DMS53 (cell line): ENCODE results near the gene FAM131B.

ENCODE experiments used
- DNase-seq: peaks from one replicate; lab custom pipeline; 2025; lab: John Stamatoyannopoulos, UW

FAM131B gene

DNA sequence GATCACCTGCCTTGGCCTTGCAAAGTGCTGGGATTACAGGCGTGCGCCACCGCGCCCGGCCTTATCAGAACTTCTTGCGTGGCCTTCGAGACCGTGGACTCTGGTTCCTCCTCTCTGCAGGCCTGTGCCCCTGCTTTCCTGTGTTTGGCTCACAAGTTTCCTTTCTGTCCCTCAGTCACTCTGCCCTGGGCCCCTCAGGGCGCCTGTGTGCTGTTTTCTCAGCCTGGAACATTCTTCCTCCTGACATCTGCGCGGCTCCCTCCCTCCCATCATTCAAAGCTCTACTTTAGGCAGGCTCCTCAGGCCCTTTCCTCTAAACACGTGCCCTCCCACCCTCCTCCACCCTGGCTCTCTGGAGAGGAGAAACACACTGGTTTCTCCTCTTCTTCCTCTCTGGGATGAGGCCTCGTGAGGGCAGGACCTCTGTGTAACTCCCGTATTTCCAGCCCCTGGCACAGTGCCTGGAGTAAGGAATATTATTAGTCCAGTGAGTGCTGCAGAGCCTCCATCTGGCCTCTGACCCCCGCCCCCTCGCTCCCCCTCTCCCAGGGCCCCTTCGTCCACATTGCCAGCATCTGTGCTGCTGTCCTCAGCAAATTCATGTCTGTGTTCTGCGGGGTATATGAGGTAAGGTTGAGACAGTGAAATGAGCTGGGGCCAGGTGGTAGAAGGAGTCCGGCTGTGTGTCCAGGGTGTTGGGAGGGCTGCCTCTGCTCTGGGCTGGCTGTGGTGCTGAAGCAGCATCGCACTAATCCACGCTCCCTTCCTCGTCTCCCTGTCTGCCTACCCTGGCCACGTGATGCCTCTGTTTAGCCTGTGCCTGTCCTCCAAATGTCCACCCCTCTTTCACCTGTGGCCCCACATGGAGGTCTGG is 39.5 kb downstream of the FAM131B start:
- no peak for DNase-seq

DNA sequence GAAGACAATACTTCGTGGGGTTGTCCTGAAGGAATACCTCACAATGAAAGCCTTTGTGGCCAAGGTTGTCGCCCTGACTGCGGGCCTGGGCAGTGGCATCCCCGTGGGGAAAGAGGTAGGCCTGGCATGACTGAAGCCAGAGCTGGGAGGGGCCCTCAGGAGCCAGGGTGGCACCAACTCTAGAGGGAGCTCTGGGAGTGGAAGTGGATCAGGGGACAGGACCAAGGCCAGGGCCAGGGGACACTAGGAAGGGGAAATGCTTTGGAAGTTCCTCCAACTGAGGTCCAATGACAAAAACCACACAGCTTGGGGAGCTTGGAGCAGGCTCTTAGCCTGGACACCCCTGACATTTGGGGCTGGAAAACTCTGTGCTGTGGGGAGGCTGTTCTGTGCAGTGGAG is 40.8 kb downstream of the FAM131B start:
- DNase-seq: peak; percentile 49

DNA sequence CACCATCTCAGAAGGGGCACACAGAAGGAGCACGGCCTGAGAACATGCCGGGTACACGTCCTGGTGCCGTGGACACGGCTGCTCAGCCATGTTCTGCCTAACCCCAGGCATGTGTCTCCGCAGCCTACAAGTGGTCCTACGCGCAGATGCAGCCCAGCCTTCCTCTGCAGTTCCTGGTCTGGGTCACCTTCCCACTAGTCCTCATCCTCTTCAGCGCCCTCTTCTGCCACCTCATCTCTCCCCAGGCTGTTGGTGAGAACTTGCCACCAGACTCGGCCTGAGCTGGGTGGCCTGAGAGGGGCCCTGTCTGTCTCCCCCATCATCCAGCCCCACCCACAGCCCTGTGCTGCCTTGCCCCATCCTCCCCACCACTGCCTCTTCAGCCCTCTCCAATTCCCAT is 41.3 kb downstream of the FAM131B start:
- no peak for DNase-seq

DNA sequence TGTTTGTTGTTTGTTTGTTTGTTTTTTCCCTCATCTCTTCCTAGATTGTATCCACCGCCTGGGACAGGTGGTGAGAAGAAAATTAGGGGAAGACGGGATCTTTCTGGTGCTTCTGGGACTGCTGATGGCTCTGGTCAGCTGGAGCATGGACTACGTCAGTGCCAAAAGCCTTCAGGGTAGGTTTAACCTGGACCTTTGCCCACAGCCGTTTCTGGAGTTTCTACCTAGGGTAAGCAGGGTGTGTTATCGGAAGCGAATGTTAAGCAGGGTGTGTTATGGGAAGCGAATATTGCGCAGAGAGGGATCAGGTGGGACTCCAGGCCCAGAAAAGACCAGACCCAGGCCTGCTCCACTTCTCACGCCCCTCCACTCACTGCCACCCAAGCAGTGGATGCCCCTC is 41.9 kb downstream of the FAM131B start:
- DNase-seq: no peak

DNA sequence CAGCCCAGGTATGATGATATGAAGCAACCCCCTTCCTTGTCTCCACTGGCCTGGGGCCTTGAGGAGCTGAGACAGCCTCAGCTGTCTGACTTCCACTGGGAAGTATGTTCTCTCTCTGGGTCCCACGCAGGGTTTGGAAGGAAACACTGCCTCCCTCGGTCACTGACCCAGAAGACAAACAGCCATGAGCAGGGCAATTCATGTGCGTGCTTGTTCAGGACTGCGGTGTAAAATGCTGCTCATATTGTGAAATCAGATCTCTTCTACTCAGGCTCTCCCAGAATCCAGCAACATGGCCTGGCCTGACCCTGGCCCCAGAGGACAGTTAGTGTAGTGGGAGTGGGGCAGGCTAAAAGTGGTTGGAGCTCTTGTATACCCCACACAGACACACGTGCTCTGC is 43.9 kb downstream of the FAM131B start:
- DNase-seq: no peak

DNA sequence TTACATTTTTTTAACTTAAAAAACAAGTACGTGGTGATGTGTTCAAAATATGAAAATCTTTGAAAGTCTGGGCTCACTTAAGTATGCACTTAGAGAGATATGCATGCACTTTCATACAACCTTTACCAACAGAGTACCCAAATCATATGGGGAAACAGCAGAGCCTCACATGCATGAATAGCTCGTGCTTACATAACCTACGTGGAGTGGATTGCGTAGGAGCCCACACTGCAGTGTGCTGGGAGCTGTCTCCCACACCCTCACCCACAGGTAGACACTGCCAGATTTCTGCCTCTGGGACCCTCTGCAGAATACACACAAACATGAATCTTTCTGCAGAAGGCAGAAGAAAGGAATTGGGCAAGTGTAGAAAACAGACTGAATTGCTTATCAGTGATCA is 46.0 kb downstream of the FAM131B start:
- DNase-seq: no peak

DNA sequence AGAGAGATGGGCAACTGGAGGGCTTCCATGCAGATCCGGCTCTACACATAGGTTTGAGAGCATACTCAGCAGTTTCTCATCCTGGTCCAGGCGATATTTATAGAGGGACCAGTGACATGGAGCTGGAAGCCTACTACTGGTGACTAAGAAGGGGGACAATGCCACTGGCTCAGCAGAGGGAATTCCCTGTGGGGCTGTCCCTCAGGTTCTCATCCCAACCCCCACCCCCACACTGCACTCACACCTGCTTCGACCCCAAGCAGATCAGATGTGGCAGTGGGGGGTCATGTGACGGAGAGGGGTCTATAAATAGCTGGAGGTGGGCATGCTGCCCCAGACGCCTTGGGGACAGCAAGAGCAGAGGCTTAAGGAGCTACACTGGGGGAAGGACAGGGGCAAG is 46.7 kb downstream of the FAM131B start, which contains the start of gene CLCN1:
CLCN1 (plus strand) TSS at position 336 of the 400 bp plus-strand sequence. CDS start 102 bp downstream, outside the sequence.
- DNase-seq: no peak

DNA sequence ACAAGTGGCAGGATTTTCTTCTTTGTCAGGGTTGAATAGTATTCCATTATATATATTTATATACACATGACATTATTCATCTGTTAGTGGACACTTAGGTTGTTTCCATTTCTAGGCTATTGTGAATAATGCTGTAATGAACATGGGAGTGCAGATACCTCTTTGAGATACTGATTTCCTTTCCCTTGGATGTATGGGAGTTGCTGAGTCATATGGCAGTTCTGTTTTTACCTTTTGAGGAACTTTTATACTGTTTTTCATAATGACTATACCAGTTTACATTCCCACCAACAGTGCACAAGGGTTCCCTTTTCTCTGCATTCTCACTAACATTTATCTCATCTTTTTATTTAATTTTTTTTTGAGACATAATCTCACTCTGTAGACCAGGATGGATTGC is 48.4 kb downstream of the FAM131B start:
- no peak for DNase-seq

DNA sequence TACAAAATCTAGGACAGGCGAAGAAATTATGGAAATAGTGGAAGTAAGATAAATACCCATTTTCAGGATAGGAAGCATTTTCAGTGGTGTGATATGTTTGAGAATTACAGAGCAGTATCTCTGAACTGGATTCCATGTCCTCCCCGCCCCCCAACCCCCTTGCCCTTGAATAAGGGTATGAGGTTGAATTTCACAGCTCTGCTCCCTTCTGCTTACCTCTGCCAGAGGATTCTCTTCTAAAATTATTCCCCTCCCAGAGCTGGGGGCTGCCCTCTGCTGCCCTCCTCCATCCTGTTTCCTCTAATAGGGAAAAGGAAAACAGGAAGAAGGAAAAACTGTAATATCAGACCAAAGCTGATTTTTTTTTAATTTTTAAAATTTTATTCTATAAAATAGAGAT is 53.9 kb downstream of the FAM131B start:
- no peak for DNase-seq

DNA sequence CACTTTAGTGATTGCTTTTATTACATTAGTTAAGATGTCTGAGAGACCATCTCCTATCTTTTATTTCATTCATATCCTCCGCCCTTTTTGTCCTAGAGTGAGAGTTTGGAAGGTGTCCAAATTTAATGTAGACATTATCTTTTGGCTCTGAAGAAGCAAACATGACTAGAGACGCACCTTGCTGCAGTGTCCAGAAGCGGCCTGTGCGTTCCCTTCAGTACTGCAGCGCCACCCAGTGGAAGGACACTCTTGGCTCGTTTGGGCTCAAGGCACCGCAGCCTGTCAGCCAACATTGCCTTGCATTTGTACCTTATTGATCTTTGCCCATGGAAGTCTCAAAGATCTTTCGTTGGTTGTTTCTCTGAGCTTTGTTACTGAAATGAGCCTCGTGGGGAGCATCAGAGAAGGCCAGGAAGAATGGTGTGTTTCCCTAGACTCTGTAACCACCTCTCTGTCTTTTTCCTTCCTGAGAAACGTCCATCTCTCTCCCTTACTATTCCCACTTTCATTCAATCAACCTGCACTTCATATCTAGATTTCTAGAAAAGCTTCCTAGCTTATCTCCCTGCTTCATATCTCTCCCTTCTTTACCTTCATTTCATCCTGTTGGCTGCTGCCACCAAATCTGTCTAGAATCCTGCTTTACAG is 57.0 kb downstream of the FAM131B start:
- DNase-seq: peak; percentile 91

DNA sequence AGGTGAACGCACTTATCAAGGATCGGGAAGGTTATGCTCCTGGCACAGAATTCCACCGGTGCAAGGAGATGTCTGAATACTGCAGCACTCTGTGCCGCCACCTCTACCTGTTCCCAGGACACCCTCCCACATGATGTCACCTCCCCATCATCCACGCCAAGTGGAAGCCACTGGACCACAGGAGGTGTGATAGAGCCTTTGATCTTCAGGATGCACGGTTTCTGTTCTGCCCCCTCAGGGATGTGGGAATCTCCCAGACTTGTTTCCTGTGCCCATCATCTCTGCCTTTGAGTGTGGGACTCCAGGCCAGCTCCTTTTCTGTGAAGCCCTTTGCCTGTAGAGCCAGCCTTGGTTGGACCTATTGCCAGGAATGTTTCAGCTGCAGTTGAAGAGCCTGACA is 57.6 kb downstream of the FAM131B start:
- DNase-seq: no peak

DNA sequence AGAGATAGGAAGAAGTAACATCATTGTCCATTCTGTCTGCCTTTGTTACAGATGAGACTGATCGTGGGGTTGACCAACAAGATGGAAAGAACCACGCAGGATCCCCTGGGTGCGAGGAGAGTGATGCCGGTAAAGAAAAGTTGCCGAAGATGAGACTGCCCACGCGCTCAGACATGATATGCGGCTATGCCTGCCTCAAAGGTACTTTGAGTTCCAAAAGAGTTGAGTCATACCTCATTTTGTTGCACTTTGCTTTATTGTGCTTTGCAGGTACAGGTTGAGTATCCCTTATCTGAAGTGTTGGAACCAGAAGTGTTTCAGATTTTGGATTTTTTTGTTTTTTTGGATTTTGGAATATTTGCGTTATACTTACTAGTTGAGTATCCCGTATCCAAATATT is 58.8 kb downstream of the FAM131B start:
- DNase-seq: no peak
